ENCODE data around the gene UBASH3A.

The UBASH3A gene

GRCh38 chr21:42369821-42370220 is 33.9 kb upstream of the UBASH3A start:
- TF ChIP-seq ZNF658 (tag by site-specific recombination; IDR thresholded peaks at IDR 0.05): no peak
- TF ChIP-seq ZNF335 (tag by site-specific recombination; conservative IDR thresholded peaks at IDR 0.05): no peak
- TF ChIP-seq ZNF626 (tag by site-specific recombination; IDR thresholded peaks at IDR 0.05): no peak
- no peak for TF ChIP-seq ZNF596 (tag by site-specific recombination; IDR thresholded peaks at IDR 0.05)
- TF ChIP-seq HIC1 (tag by site-specific recombination; IDR thresholded peaks at IDR 0.05): no peak
- no peak for TF ChIP-seq ZNF121 (tag by site-specific recombination; IDR thresholded peaks at IDR 0.05)
- TF ChIP-seq SP7 (tag by site-specific recombination; IDR thresholded peaks at IDR 0.05): no peak
- no peak for TF ChIP-seq INSM2 (tag by site-specific recombination; IDR thresholded peaks at IDR 0.05)
- no peak for TF ChIP-seq REPIN1 (tag by site-specific recombination; IDR thresholded peaks at IDR 0.05; ENCODE audit: low read depth)
- no peak for TF ChIP-seq ZNF214 (tag by site-specific recombination; IDR thresholded peaks at IDR 0.05; ENCODE audit: borderline replicate concordance)
- TF ChIP-seq KLF16 (tag by site-specific recombination; IDR thresholded peaks at IDR 0.05): no peak
- no peak for TF ChIP-seq ZNF629 (tag by site-specific recombination; IDR thresholded peaks at IDR 0.05)
- no peak for TF ChIP-seq ZNF202 (tag by site-specific recombination; IDR thresholded peaks at IDR 0.05; ENCODE audit: borderline replicate concordance)
- TF ChIP-seq KLF8 (tag by site-specific recombination; IDR thresholded peaks at IDR 0.05): no peak
- TF ChIP-seq ZNF292 (tag by site-specific recombination; IDR thresholded peaks at IDR 0.05; ENCODE audit: borderline replicate concordance, low read depth): no peak
- no peak for TF ChIP-seq ZNF777 (tag by site-specific recombination; IDR thresholded peaks at IDR 0.05; ENCODE audit: borderline replicate concordance)
- no peak for TF ChIP-seq ZNF670 (tag by site-specific recombination; IDR thresholded peaks at IDR 0.05; ENCODE audit: low read depth)
- no peak for TF ChIP-seq KLF17 (tag by site-specific recombination; IDR thresholded peaks at IDR 0.05)
- no peak for TF ChIP-seq ZFP41 (tag by site-specific recombination; IDR thresholded peaks at IDR 0.05; ENCODE audit: borderline replicate concordance)
- CTCF ChIA-PET: interaction anchor here (0.7 kb wide), 2 partner anchors 230 to 933 kb away, joined by 3 read pairs; no protein-coding TSS in a partner anchor
- H3K27ac ChIP-seq (ENCODE audit: extremely low read depth, low read depth, low read length): no peak overlapping the region
- POLR2A ChIA-PET: no interaction called here
- H3K36me3 ChIP-seq (ENCODE audit: control insufficient read depth in 2 of 2, insufficient read depth in 1 of 2, low read length in 2 of 2): no peaks in the 10 kb centered on the region
- H3K4me1 ChIP-seq (ENCODE audit: control insufficient read depth, insufficient read depth, low read length): no peaks in the 10 kb centered on the region
- no peak overlapping the region for H3K4me3 ChIP-seq (ENCODE audit: low read depth, low read length)
- no peaks in the 10 kb centered on the region for H3K9me3 ChIP-seq (ENCODE audit: control insufficient read depth, insufficient read depth, low read depth, low read length)

- CTCF ChIA-PET: no interaction called here
- no peak overlapping the region for H3K27ac ChIP-seq (ENCODE audit: extremely low read depth, low read depth, low read length)
- no peaks in the 10 kb centered on the region for H3K9me3 ChIP-seq (ENCODE audit: control insufficient read depth, insufficient read depth, low read depth, low read length)
- no peaks in the 10 kb centered on the region for H3K4me1 ChIP-seq (ENCODE audit: control insufficient read depth, insufficient read depth, low read length)
- H3K36me3 ChIP-seq (ENCODE audit: control insufficient read depth in 2 of 2, insufficient read depth in 1 of 2, low read length in 2 of 2): no peaks in the 10 kb centered on the region
- no peak overlapping the region for H3K4me3 ChIP-seq (ENCODE audit: low read depth, low read length)
- peak; percentile 78 for TF ChIP-seq BCL11B (tag by site-specific recombination; IDR thresholded peaks at IDR 0.05; ENCODE audit: low read depth)
- TF ChIP-seq ZNF555 (tag by site-specific recombination; conservative IDR thresholded peaks at IDR 0.05): no peak
- TF ChIP-seq EGR2 (tag by site-specific recombination; IDR thresholded peaks at IDR 0.05; ENCODE audit: low read depth): peak; percentile 72
- peak; percentile 50 for TF ChIP-seq ZFHX2 (tag by site-specific recombination; conservative IDR thresholded peaks at IDR 0.05)
- TF ChIP-seq KLF17 (tag by site-specific recombination; IDR thresholded peaks at IDR 0.05): peak; percentile 61; the same call in 1 of the 2 replicates
- TF ChIP-seq BCL11A (tag by site-specific recombination; IDR thresholded peaks at IDR 0.05; ENCODE audit: low read depth): 0 out of 2 replicates have a peak, but pooled peaks have one; percentile 39
- TF ChIP-seq ZNF155 (tag by site-specific recombination; IDR thresholded peaks at IDR 0.05): no peak
- POLR2A ChIA-PET: no interaction called here
These were observed 32.6 kb upstream of the UBASH3A start for GRCh38 chr21:42370894-42371654.
